ENCODE data around the gene DYSF.

The DYSF gene

GRCh38 chr2:71555798-71556454, 102.6 kb downstream of the DYSF start:
- DNase-seq, result no peak

- DNase-seq, result no peak
Observed at GRCh38 chr2:71556692-71557250, 103.4 kb downstream of the DYSF start.

GRCh38 chr2:71557321-71557720, 104.0 kb downstream of the DYSF start:
- no peak for DNase-seq

GRCh38 chr2:71558300-71559051, 105.1 kb downstream of the DYSF start:
- DNase-seq, result no peak

GRCh38 chr2:71559080-71559827, 105.9 kb downstream of the DYSF start:
- DNase-seq, result no peak

- DNase-seq, result no peak
Observed at GRCh38 chr2:71559828-71560637, 106.7 kb downstream of the DYSF start.

- no peak for DNase-seq
Observed at GRCh38 chr2:71560638-71561011, 107.3 kb downstream of the DYSF start.

GRCh38 chr2:71561441-71562267, 108.3 kb downstream of the DYSF start:
- no peak for DNase-seq

- DNase-seq, result no peak
Observed at GRCh38 chr2:71562518-71562917, 109.2 kb downstream of the DYSF start.

GRCh38 chr2:71563872-71564271, 110.5 kb downstream of the DYSF start:
- no peak for DNase-seq

GRCh38 chr2:71564361-71564760, 111.0 kb downstream of the DYSF start:
- DNase-seq, result no peak

- no peak for DNase-seq
Observed at GRCh38 chr2:71564790-71565189, 111.4 kb downstream of the DYSF start.

- DNase-seq, result no peak
Observed at GRCh38 chr2:71566372-71566771, 113.0 kb downstream of the DYSF start.

GRCh38 chr2:71567625-71568024, 114.3 kb downstream of the DYSF start:
- DNase-seq, result no peak

- no peak for DNase-seq
Observed at GRCh38 chr2:71568103-71568502, 114.7 kb downstream of the DYSF start.

- no peak for DNase-seq
Observed at GRCh38 chr2:71570511-71570910, 117.2 kb downstream of the DYSF start.

GRCh38 chr2:71570951-71571460, 117.6 kb downstream of the DYSF start:
- no peak for DNase-seq

GRCh38 chr2:71571945-71572344, 118.6 kb downstream of the DYSF start:
- no peak for DNase-seq

- DNase-seq, result no peak
Observed at GRCh38 chr2:71575966-71576365, 122.6 kb downstream of the DYSF start.

GRCh38 chr2:71576541-71576940, 123.2 kb downstream of the DYSF start:
- no peak for DNase-seq

- no peak for DNase-seq
Observed at GRCh38 chr2:71577209-71577608, 123.8 kb downstream of the DYSF start.

Data from activated CD4-positive, alpha-beta T cell treated with anti-CD3 and anti-CD28 coated beads, Interleukin-2, amount 50 U/mL, for 48 hours (primary cell).